ENCODE results near the gene M6PR. TPM values are rescaled to one million over a fixed set of nuclear protein-coding genes. Genes with fewer than 3 reads are reported as not detected.

Gene M6PR
- total and polyA plus RNA-seq, 2 of the 8 experiments (the other 6 are each of a cell fraction or from before 2014, with no cell fraction given), result 106 to 122 TPM

DNA sequence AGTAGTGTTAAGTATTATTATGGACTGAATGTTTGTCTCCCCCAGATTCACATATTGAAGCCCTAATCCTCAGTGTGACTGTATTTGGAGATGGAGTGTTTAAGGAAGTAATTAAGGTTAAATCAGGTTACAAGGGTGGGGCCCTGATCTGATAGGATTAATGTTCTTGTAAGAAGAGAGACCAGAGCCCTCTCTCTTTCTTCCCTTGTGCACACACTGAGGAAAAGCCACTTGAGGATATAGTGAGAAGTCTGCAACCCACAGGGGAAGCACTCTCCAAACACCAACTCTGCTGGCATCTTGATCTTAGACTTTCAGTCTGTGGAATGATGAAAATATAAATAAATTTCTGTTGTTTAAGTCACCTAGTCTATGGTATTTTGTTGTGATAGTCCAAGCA is 37.7 kb upstream of the M6PR start:
- no peaks in the 10 kb centered on the region for H3K27me3 ChIP-seq (replicated peaks in 1 of 4; ENCODE audit: control insufficient read depth in 3 of 4, extremely low read depth in 1 of 4, insufficient read depth in 3 of 4, low read length in 3 of 4)
- H2AFZ ChIP-seq (ENCODE audit: low read length), result no peak overlapping the region
- no peak overlapping the region for H2BK5ac ChIP-seq (ENCODE audit: low read depth, low read length)
- H3K4me2 ChIP-seq (ENCODE audit: insufficient read depth in 1 of 2, low read depth in 2 of 2, low read length in 2 of 2), result no peak overlapping the region
- CTCF ChIA-PET (ENCODE audit: partially characterized antibody), result no interaction called here
- no peak overlapping the region for H3K18ac ChIP-seq (ENCODE audit: extremely low read depth, low read length)
- H3K4ac ChIP-seq (replicated peaks; ENCODE audit: insufficient read length, low read depth, low read length), result no peak overlapping the region
- H3K14ac ChIP-seq (ENCODE audit: insufficient read length), result no peak overlapping the region
- H3K4me3 ChIP-seq (ENCODE audit: extremely low read depth in 1 of 4, insufficient read depth in 2 of 4, low read depth in 3 of 4, low read length in 4 of 4), result no peak overlapping the region
- no peaks in the 10 kb centered on the region for H3K23me2 ChIP-seq (ENCODE audit: low read depth, low read length)
- H3K36me3 ChIP-seq (ENCODE audit: control insufficient read depth in 2 of 4, insufficient read depth in 4 of 4, low read length in 3 of 4), result no peaks in the 10 kb centered on the region
- H4K5ac ChIP-seq (ENCODE audit: insufficient read length, low read depth, low read length), result no peak overlapping the region
- no peak overlapping the region for H4K8ac ChIP-seq (ENCODE audit: extremely low read depth, insufficient read depth, low read length)
- H2BK20ac ChIP-seq (ENCODE audit: low read length), result no peak overlapping the region
- FAIRE-seq (no peak), DNase-seq (ENCODE audit: low read depth in 1 of 2, low spot score in 2 of 2) (no peak)
- H2BK12ac ChIP-seq (ENCODE audit: low read depth, low read length), result no peak overlapping the region
- no peak overlapping the region for H2AK5ac ChIP-seq (ENCODE audit: low read depth, low read length)
- H3K27ac ChIP-seq (ENCODE audit: low read depth, low read length), result no peak overlapping the region
- H3K56ac ChIP-seq (replicated peaks; ENCODE audit: insufficient read length, low read depth, low read length), result no peak overlapping the region
- no peak overlapping the region for H2BK120ac ChIP-seq (replicated peaks; ENCODE audit: low read depth, low read length)
- no peaks in the 10 kb centered on the region for H3K79me1 ChIP-seq (ENCODE audit: low read depth, low read length)
- H3K23ac ChIP-seq (ENCODE audit: insufficient read length), result no peak overlapping the region
- no peak overlapping the region for H4K91ac ChIP-seq (replicated peaks; ENCODE audit: insufficient read length, low read length)
- H3K4me1 ChIP-seq (replicated peaks in 1 of 4; ENCODE audit: control insufficient read depth in 3 of 4, insufficient read depth in 4 of 4, low read length in 3 of 4), result no peaks in the 10 kb centered on the region
- POLR2A ChIA-PET (ENCODE audit: partially characterized antibody), result interaction anchor here (1.5 kb wide), 1 partner anchor 38 kb away, joined by 3 read pairs; the partner anchor contains the start of gene M6PR
- no peak overlapping the region for H3K9ac ChIP-seq (replicated peaks in 1 of 4; ENCODE audit: extremely low read depth in 1 of 4, low read depth in 3 of 4, low read length in 3 of 4)
- H2BK15ac ChIP-seq (ENCODE audit: low read length), result no peak overlapping the region
- H4K20me1 ChIP-seq (replicated peaks in 1 of 2; ENCODE audit: control insufficient read depth in 1 of 2, insufficient read depth in 2 of 2, low read length in 2 of 2), result no peaks in the 10 kb centered on the region
- no peaks in the 10 kb centered on the region for H3K9me3 ChIP-seq (ENCODE audit: insufficient read depth in 2 of 2, low read depth in 1 of 2, low read length in 1 of 2)
- no peaks in the 10 kb centered on the region for H3K79me2 ChIP-seq (ENCODE audit: control insufficient read depth in 1 of 2, insufficient read depth in 2 of 2, low read length in 2 of 2)
- TF ChIP-seq, protein P1, sequence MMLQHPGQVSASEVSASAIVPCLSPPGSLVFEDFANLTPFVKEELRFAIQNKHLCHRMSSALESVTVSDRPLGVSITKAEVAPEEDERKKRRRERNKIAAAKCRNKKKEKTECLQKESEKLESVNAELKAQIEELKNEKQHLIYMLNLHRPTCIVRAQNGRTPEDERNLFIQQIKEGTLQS (IDR thresholded peaks at IDR 0.05; ENCODE audit: insufficient read depth, low read depth, low read length), result no peak
- TF ChIP-seq NRF1 (IDR thresholded peaks at IDR 0.05; ENCODE audit: low read depth, low read length), result no peak
- no peak for TF ChIP-seq CHD2 (IDR thresholded peaks at IDR 0.05; ENCODE audit: low read length)
- TF ChIP-seq SP1 (IDR thresholded peaks at IDR 0.05; ENCODE audit: low read depth, low read length), result no peak
- TF ChIP-seq SP4 (IDR thresholded peaks at IDR 0.05; ENCODE audit: low read length), result no peak

All from H1 (cell line).